ENCODE data around the gene TMCC3.

Gene TMCC3

DNA sequence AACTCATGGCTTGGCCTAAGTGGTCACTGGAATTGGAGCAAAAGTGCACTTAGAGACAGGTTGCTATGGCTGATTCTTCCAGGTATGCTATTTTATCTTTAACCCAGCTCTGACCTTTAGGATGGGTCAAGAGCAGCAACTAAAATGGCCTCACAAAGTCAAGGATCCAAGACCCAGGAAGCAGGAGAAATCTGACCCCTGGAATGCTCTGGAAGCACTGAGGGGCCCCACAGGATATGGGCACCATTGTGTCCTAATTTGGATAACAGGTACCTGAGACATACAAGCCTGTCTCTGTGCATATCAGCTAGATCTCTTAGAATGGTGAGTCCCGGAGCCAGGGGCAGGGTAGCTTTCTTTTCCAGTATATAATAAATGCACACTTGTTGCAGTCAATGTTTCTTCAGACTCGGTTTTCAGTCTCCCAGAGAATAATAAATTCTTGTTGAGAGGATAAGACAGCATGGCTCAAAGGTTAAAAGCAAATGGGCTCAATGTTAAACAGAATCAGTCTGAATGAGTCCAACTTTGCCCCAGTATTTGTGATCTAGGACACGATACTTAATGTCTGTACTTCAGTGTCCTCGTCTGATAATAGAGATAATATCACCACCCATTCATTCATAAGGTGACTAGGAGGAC lies 29.3 kb upstream of the TMCC3 start:
- no CpG with 5 or more reads among the region's 4 CpGs for WGBS (ENCODE audit: extremely low coverage, insufficient coverage, insufficient read length)
- Histone ChIP-seq H3K4me1 (ENCODE audit: control insufficient read depth in 1 of 2, insufficient read depth in 2 of 2, low read length in 2 of 2) (peaks cover 8 to 20% of the 10 kb centered on the region in 2 experiments), H3K79me1 (ENCODE audit: low read length) (peaks cover 3% of the 10 kb centered on the region), H4K12ac (ENCODE audit: low read depth, low read length) (no peak overlapping the region), H3K4me3 (ENCODE audit: low read depth, low read length) (no peak overlapping the region), H2BK12ac (ENCODE audit: low read length) (no peak overlapping the region), H2BK5ac (ENCODE audit: low read depth, low read length, poor library complexity) (no peak overlapping the region), H2AK5ac (ENCODE audit: low read length) (no peak overlapping the region), H3K14ac (ENCODE audit: low read length) (no peak overlapping the region), H3K79me2 (ENCODE audit: control insufficient read depth, insufficient read depth, low read length, poor library complexity) (no peaks in the 10 kb centered on the region), H4K91ac (ENCODE audit: low read depth, low read length) (no peak overlapping the region), H3K27ac (ENCODE audit: low read depth, low read length) (no peak overlapping the region), H2AFZ (ENCODE audit: insufficient read depth, low read length, poor library complexity) (no peak overlapping the region), H3K27me3 (ENCODE audit: insufficient read depth, low read length) (no peaks in the 10 kb centered on the region), H3K23ac (ENCODE audit: low read length) (no peak overlapping the region), H3K36me3 (ENCODE audit: control insufficient read depth in 1 of 2, insufficient read depth in 2 of 2, low read length in 2 of 2) (no peaks in the 10 kb centered on the region), H2BK120ac (ENCODE audit: insufficient read depth, low read length, poor library complexity) (no peak overlapping the region), H3K4ac (ENCODE audit: low read depth, low read length) (no peak overlapping the region), H3K4me2 (ENCODE audit: low read length) (no peak overlapping the region), H3K18ac (ENCODE audit: low read length) (no peak overlapping the region), H3K9ac (ENCODE audit: low read length) (no peak overlapping the region), H4K8ac (ENCODE audit: low read depth, low read length) (no peak overlapping the region), H3K9me3 (ENCODE audit: insufficient read depth, low read depth, low read length) (no peaks in the 10 kb centered on the region)
- no peak for DNase-seq

GRCh38 chr12:94678849-94679248 lies 28.5 kb upstream of the TMCC3 start:
- peak overlapping the region; percentile 7 for H2BK12ac ChIP-seq (ENCODE audit: low read length)
- no peak overlapping the region for H3K23ac ChIP-seq (ENCODE audit: low read length)
- H3K4ac ChIP-seq (ENCODE audit: low read depth, low read length), result no peak overlapping the region
- H2BK120ac ChIP-seq (ENCODE audit: insufficient read depth, low read length, poor library complexity), result no peak overlapping the region
- H4K12ac ChIP-seq (ENCODE audit: low read depth, low read length), result no peak overlapping the region
- no peaks in the 10 kb centered on the region for H3K79me2 ChIP-seq (ENCODE audit: control insufficient read depth, insufficient read depth, low read length, poor library complexity)
- no peak overlapping the region for H2AFZ ChIP-seq (ENCODE audit: insufficient read depth, low read length, poor library complexity)
- no peak overlapping the region for H4K8ac ChIP-seq (ENCODE audit: low read depth, low read length)
- no peak overlapping the region for H2AK5ac ChIP-seq (ENCODE audit: low read length)
- H3K4me3 ChIP-seq (ENCODE audit: low read depth, low read length), result no peak overlapping the region
- H3K27me3 ChIP-seq (ENCODE audit: insufficient read depth, low read length), result no peaks in the 10 kb centered on the region
- peak overlapping the region; percentile 12 for H4K91ac ChIP-seq (ENCODE audit: low read depth, low read length)
- no peaks in the 10 kb centered on the region for H3K9me3 ChIP-seq (ENCODE audit: insufficient read depth, low read depth, low read length)
- peaks cover 4 to 16% of the 10 kb centered on the region in 2 experiments for H3K4me1 ChIP-seq (ENCODE audit: control insufficient read depth in 1 of 2, insufficient read depth in 2 of 2, low read length in 2 of 2)
- no peak overlapping the region for H3K27ac ChIP-seq (ENCODE audit: low read depth, low read length)
- H3K18ac ChIP-seq (ENCODE audit: low read length), result no peak overlapping the region
- no peaks in the 10 kb centered on the region for H3K36me3 ChIP-seq (ENCODE audit: control insufficient read depth in 1 of 2, insufficient read depth in 2 of 2, low read length in 2 of 2)
- H2BK5ac ChIP-seq (ENCODE audit: low read depth, low read length, poor library complexity), result no peak overlapping the region
- no peak overlapping the region for H3K14ac ChIP-seq (ENCODE audit: low read length)
- H3K79me1 ChIP-seq (ENCODE audit: low read length), result peaks cover 3% of the 10 kb centered on the region
- H3K9ac ChIP-seq (ENCODE audit: low read length), result no peak overlapping the region
- no CpG with 5 or more reads among the region's 6 CpGs for WGBS (ENCODE audit: extremely low coverage, insufficient coverage, insufficient read length)
- no peak overlapping the region for H3K4me2 ChIP-seq (ENCODE audit: low read length)
- peak in 1 of 2 donors; percentile 21 for DNase-seq

DNA sequence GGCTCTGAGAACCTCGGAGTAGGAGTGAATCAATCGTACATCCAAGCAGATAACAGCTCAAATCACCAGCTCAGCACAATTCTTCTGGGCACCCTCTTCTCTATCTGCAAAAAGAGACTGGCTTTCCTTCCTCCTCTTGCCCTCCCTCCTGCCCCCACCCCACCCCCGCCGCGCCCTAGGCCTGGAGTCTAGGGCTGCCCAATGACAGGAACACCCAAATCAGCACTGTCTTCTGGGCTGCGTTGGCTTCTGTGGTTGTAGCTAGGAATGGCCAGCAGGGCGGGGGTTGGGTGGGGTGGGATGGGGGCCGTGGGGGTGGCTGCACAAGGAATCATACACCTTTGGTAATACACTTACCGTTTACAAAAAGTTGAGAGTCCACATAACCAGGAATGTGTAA lies 28.0 kb upstream of the TMCC3 start:
- H4K12ac ChIP-seq (ENCODE audit: low read depth, low read length), result no peak overlapping the region
- H3K4me3 ChIP-seq (ENCODE audit: low read depth, low read length), result no peak overlapping the region
- no peaks in the 10 kb centered on the region for H3K9me3 ChIP-seq (ENCODE audit: insufficient read depth, low read depth, low read length)
- H3K18ac ChIP-seq (ENCODE audit: low read length), result no peak overlapping the region
- H2BK5ac ChIP-seq (ENCODE audit: low read depth, low read length, poor library complexity), result no peak overlapping the region
- H3K4ac ChIP-seq (ENCODE audit: low read depth, low read length), result no peak overlapping the region
- H4K91ac ChIP-seq (ENCODE audit: low read depth, low read length), result no peak overlapping the region
- no peak overlapping the region for H2AK5ac ChIP-seq (ENCODE audit: low read length)
- no CpG with 5 or more reads among the region's 9 CpGs for WGBS (ENCODE audit: extremely low coverage, insufficient coverage, insufficient read length)
- no peak overlapping the region for H3K14ac ChIP-seq (ENCODE audit: low read length)
- H3K36me3 ChIP-seq (ENCODE audit: control insufficient read depth in 1 of 2, insufficient read depth in 2 of 2, low read length in 2 of 2), result no peaks in the 10 kb centered on the region
- H3K4me2 ChIP-seq (ENCODE audit: low read length), result no peak overlapping the region
- H2AFZ ChIP-seq (ENCODE audit: insufficient read depth, low read length, poor library complexity), result no peak overlapping the region
- no peaks in the 10 kb centered on the region for H3K27me3 ChIP-seq (ENCODE audit: insufficient read depth, low read length)
- no peak overlapping the region for H3K27ac ChIP-seq (ENCODE audit: low read depth, low read length)
- no peak overlapping the region for H3K23ac ChIP-seq (ENCODE audit: low read length)
- peaks cover 3% of the 10 kb centered on the region for H3K79me1 ChIP-seq (ENCODE audit: low read length)
- DNase-seq, result peak in 1 of 2 donors; percentile 41
- H2BK120ac ChIP-seq (ENCODE audit: insufficient read depth, low read length, poor library complexity), result no peak overlapping the region
- no peaks in the 10 kb centered on the region for H3K79me2 ChIP-seq (ENCODE audit: control insufficient read depth, insufficient read depth, low read length, poor library complexity)
- no peak overlapping the region for H2BK12ac ChIP-seq (ENCODE audit: low read length)
- H4K8ac ChIP-seq (ENCODE audit: low read depth, low read length), result no peak overlapping the region
- peaks cover 4 to 16% of the 10 kb centered on the region in 2 experiments for H3K4me1 ChIP-seq (ENCODE audit: control insufficient read depth in 1 of 2, insufficient read depth in 2 of 2, low read length in 2 of 2)
- no peak overlapping the region for H3K9ac ChIP-seq (ENCODE audit: low read length)

DNA sequence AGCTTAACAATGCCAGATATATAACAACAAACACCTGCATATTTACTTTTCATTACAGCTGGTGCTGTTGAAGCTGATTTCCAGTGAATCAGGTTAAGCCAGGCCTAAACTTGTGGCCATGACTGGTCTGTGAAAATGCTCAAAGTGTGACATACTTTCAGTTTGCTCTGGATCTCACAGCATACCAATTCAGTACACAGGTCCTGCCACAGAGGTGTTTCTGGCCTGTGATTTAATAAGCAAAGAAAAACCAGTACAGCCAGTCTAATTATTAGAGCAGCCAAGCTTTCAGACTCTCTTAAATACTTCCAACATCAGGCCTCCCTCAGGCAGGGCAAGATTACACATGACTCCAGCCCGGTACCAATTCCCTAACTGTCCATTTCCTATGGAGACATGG lies 27.4 kb upstream of the TMCC3 start:
- H3K27me3 ChIP-seq (ENCODE audit: insufficient read depth, low read length), result no peaks in the 10 kb centered on the region
- H2AFZ ChIP-seq (ENCODE audit: insufficient read depth, low read length, poor library complexity), result no peak overlapping the region
- peak; percentile 69 to 93 for DNase-seq
- no peak overlapping the region for H3K9ac ChIP-seq (ENCODE audit: low read length)
- no peak overlapping the region for H3K23ac ChIP-seq (ENCODE audit: low read length)
- H3K79me1 ChIP-seq (ENCODE audit: low read length), result peaks cover 3% of the 10 kb centered on the region
- H2AK5ac ChIP-seq (ENCODE audit: low read length), result no peak overlapping the region
- no peaks in the 10 kb centered on the region for H3K9me3 ChIP-seq (ENCODE audit: insufficient read depth, low read depth, low read length)
- H2BK5ac ChIP-seq (ENCODE audit: low read depth, low read length, poor library complexity), result no peak overlapping the region
- H4K12ac ChIP-seq (ENCODE audit: low read depth, low read length), result no peak overlapping the region
- H4K91ac ChIP-seq (ENCODE audit: low read depth, low read length), result no peak overlapping the region
- H3K4me1 ChIP-seq (ENCODE audit: control insufficient read depth in 1 of 2, insufficient read depth in 2 of 2, low read length in 2 of 2), result peaks cover 4 to 16% of the 10 kb centered on the region in 2 experiments
- no peak overlapping the region for H2BK120ac ChIP-seq (ENCODE audit: insufficient read depth, low read length, poor library complexity)
- H3K36me3 ChIP-seq (ENCODE audit: control insufficient read depth in 1 of 2, insufficient read depth in 2 of 2, low read length in 2 of 2), result no peaks in the 10 kb centered on the region
- H3K18ac ChIP-seq (ENCODE audit: low read length), result no peak overlapping the region
- no peak overlapping the region for H3K4ac ChIP-seq (ENCODE audit: low read depth, low read length)
- WGBS (ENCODE audit: extremely low coverage, insufficient coverage, insufficient read length), result no CpG with 5 or more reads among the region's 1 CpG
- H2BK12ac ChIP-seq (ENCODE audit: low read length), result no peak overlapping the region
- no peak overlapping the region for H4K8ac ChIP-seq (ENCODE audit: low read depth, low read length)
- H3K27ac ChIP-seq (ENCODE audit: low read depth, low read length), result no peak overlapping the region
- H3K79me2 ChIP-seq (ENCODE audit: control insufficient read depth, insufficient read depth, low read length, poor library complexity), result no peaks in the 10 kb centered on the region
- H3K14ac ChIP-seq (ENCODE audit: low read length), result no peak overlapping the region
- no peak overlapping the region for H3K4me2 ChIP-seq (ENCODE audit: low read length)
- H3K4me3 ChIP-seq (ENCODE audit: low read depth, low read length), result no peak overlapping the region

Measured in trophoblast cell (in vitro differentiated cells and primary cell).